Hematopoietic multipotent progenitor cell treated with erythropoietin and hydrocortisone succinate and interleukin-3 and kit ligand, for 4 days (in vitro differentiated cells): Measurements from ENCODE around the gene NOTCH2.
"Not testable (repeated sequence)": the region's sequence is repeated elsewhere in the genome, so short reads cannot be mapped to it uniquely, and the experiment has no call there.

Experiments
- DNase-seq: peaks from one replicate; pipeline ENCODE4 v3.0.0-alpha.2; 2015

The NOTCH2 gene

DNA sequence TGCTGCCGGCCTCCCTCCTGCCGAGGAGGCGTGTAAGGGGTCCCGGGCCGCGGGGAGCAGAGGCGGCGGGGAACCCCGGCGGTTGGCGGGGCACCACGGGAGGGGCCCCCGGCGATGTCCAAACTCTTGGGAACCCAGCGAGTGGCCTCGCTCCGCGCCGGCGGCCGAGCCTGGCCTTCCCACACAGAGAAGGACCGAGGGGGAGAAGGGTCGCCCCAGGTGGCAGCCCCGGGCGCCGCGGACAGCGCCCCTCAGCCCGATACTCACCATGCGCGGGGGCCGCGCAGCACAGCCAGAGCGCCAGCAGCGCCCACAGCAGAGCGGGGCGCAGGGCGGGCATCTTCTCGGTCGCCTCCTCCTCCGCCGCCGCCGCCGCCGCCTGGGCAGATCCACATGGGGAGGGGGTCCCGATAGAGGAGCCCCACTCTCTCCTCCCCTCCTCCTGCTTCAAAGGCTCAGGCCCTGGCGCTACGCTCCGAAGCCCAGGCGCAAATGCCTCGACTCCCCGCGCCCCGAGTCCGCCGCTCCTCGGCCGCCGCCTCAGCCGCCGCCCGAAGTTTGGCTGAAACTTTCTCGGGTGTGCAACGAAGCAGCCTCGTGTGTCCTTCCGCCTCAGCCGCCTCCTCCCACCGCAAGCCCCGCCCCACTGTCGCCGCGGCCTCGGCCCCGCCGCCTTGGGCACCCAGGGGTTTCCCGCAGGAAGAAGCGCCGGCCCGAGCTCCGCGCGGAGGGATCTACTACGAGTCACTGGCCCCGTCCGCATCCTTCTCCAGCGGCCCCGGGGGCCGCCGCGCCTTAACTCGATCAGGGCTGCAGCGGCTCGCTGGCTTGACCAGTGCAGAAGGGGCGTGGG lies at the start of gene NOTCH2:
TSS of gene NOTCH2 (minus strand) at position 596 of the 853 bp plus-strand sequence. CDS start at position 340, 256 bp downstream.
- DNase-seq = peak; percentile 45

DNA sequence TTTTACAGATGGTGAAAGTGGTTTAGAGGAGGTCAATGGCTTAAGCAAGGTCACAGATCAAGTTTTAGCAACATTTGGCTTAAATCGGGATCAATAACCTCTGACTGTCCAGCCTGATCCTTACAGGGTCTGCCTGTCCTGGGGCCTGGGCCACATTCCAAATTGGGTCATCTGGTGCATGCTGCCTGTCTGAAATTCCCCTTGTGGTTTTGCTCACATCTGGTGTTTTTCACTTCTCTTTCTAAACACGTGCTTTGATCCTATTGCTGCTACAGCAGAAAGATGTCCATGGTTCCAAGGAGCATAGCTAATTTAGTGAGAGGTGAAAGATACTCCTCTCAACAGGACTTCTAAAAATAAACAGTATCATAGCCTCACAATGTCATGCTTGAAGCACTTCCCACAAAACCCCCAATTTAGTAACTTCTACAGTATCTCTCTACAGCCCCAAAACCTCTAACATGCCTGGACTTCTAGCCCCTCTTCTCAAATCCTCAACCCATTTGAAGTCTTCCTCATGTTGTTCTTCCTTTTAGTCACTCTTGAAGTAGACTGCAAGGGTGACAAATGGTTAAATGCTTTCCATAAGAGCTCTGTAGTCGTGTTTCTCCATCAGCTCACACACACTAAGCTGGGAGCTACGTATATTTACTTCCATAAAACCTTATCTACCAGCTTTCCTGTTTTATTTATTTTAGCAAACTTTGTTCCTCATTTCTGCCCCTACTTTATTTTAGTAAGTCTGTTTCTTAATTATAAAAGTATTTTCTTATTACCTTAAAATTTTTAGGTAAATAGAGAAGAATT lies 48.1 kb upstream of the NOTCH2 start:
- DNase-seq = peak; percentile 18

DNA sequence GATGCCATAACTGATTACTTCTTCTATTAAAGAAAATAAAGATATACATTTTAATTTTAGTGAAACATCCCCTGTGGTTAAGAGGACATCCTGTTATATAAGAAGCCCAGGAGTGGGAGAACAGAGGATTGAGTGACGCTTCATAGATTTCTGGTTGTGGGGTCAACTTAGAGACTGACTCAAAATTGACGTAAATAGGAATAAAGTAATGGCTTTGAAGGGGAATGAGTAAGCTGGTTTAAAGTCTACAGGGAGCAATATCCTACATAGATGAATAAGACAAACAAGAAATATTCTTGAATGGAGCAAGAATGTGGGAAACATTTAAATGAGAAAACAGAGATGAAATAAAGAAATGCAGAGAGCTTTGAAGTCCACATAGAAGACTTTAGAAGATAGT lies 46.6 kb upstream of the NOTCH2 start:
- DNase-seq = not testable (repeated sequence)

DNA sequence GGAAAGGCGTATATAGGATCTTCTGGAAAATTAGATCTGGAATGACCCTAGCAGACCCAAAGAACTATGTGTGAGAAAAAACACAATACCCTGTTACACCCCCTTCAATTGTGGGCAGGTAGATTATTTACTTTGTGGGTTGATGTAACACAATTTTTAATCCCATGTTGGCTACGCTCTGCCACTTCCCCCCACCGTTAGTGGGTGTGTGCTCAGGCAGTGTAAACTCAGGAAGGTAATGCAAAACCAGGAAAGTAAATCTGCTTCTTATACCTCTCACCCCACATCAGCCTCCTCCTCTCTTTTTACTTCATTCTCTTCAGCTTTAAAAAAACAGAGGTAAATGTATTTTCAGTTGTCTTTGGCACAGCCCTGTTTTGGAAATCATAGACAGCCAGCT lies 43.7 kb upstream of the NOTCH2 start:
- not testable (repeated sequence) for DNase-seq

DNA sequence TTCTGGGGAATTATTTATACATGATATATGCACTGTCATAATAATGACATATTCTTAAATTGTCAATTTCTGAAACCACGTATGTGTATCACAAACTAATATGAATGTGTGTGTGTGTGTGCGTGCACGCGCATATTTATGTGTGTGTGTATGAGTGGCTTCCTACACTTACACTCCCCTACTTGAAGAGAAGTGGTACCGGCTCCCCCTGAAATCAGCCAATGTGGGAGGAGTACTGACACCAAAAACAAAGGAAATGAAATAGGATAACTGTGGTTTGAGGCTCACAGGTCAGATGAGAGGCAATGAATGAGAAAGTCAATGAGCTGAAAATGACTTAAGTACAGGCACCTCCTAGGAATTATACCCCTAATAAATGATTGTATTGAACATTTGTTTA lies 42.8 kb upstream of the NOTCH2 start:
- DNase-seq = not testable (repeated sequence)

DNA sequence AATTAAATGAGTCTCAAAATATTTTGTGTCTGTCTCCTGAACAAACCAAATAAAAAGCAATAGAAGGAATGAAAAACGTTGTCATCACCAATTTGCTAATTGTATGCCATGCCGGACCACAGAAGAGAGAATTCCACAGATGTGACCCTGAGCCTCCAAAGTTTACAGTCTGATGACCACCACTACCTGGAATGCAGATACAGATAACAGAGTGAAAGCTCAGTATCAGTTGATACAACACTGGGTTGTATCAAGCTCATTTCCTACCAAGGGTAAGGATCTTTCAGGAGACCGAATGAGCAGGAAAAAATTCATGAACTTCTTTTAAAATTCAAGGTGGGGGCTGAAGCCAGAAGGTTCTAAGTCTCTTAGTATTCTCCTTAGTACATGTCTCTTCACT lies 42.3 kb upstream of the NOTCH2 start:
- not testable (repeated sequence) for DNase-seq

DNA sequence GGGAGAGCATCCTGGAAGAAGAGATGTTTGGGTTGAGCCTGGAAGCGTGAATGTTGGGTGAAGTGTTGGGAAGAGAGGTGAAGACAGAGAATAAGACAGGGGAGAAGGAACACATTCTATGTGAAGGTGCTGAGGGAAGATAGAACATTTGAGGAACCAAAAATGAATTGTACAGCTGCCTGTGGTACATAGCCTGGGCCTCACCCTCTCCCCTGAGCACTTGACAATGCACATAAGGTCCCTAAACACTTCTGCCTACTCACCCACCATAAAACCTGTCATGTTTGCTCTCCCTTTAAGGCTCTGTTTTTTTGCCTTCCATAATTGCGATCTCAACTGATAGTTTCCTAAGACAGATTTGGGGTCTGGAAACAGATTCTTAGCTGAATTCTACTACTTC lies 41.5 kb upstream of the NOTCH2 start:
- not testable (repeated sequence) for DNase-seq

DNA sequence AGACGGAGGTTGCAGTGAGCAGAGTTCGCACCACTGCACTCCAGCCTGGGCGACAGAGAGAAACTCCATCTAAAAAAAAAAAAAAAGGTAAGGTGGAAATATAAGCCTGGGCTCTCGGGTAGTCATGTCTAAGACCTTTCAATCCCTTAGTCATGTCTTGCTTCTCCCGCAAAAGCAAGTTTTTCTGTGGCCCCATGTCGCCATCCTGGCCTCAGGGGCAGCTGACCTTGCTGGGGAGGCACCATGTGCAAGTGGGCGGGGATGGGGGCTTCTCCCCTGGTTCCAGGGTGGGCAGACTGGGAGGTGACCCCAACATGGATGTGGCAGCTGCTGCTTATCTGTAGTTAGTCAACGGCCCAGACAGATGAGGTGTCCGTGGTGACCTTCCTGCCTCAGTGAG lies 40.2 kb upstream of the NOTCH2 start:
- DNase-seq = not testable (repeated sequence)

DNA sequence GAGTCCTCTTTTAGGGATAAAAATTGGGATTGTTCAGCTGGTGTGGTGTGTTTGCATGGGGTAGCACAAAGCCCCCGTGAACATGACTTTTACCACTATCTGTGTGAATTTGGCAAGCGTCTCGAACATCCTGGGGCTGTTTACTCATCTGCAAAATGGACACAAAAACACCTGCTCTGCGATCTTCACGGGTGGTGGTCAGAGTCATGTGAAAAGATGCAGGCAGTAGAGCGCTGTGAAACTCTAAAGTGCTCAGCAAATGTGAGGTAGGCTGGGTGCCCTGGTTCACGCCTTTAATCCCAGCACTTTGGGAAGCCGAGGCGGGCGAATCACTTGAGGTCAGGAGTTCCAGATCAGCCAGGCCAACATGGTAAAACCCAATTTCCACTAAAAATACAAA lies 39.7 kb upstream of the NOTCH2 start:
- DNase-seq = not testable (repeated sequence)

DNA sequence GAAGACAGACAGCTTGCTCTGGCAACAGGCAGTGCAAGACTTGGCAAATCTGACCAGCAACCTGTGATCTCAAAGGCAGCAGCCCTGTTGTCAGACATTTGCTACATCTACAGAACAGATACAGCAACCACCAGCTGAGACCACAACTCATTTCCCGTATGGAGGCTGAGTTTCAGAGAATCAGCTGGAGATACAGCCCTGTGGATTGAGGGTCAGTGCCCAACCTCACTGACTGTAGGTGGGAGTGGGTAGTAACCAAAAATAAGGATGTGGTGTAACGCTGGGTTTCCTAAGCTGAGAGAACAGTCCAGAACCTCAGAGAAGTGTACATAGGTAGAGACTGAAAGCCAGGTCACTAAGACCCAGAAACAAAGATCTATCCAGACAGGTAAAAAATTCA lies 35.8 kb upstream of the NOTCH2 start:
- DNase-seq = not testable (repeated sequence)

DNA sequence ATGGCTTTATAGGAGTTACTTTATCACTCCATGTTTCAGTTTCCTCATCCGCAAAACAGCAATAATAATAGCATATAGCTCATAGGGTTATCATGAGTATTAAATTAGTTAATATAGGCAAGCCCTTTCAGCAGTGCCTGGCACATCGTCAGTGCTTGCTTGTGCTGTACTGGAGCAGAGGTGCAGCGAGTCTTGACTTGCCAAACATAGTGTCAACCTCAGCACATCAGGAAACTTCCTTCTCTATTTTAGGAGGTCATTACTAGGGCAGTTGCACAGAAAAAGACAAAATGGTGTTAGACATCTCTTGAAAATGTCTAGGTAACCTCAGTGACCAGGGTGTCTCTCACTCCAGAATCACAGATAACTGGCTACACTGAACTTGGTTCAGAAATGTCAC lies 34.3 kb upstream of the NOTCH2 start:
- DNase-seq = not testable (repeated sequence)

DNA sequence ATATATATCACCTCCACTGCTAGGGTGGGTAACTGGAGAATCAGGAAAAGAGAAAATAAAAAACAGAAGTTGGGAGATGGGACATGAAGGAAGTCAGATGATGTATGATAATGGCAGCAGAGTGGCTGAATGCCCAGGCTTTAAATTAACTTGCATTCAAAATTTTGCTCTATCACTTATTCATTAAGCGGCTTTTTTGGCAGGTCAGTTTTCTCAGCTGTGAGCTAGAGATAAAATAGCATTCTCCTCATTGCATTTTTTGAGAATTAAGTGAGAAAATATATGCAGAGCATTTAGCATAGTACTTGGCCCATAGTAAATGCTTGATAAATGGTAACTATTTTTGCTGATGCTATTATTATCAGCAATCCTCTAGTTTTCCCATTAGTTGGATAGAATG lies 32.1 kb upstream of the NOTCH2 start:
- peak; percentile 22 for DNase-seq

DNA sequence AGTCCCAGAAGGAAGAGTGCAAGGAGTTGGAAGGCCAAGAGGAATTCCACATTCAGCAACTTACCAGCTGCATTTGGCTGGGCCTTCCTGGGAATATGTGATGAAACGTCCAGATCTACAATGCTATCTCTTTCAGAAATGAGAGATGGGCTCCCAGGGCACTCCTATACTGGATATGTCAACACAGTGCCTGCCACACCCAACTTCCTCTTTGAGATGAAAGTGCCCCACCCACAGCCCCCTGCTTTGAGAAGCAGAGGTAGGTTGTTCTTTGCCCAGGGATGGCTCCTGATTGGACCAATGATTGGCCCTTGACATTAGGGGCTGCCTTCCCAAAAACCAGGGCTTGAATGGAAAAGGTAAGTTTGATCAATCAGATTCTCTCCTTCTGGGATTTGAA lies 31.1 kb upstream of the NOTCH2 start:
- not testable (repeated sequence) for DNase-seq

DNA sequence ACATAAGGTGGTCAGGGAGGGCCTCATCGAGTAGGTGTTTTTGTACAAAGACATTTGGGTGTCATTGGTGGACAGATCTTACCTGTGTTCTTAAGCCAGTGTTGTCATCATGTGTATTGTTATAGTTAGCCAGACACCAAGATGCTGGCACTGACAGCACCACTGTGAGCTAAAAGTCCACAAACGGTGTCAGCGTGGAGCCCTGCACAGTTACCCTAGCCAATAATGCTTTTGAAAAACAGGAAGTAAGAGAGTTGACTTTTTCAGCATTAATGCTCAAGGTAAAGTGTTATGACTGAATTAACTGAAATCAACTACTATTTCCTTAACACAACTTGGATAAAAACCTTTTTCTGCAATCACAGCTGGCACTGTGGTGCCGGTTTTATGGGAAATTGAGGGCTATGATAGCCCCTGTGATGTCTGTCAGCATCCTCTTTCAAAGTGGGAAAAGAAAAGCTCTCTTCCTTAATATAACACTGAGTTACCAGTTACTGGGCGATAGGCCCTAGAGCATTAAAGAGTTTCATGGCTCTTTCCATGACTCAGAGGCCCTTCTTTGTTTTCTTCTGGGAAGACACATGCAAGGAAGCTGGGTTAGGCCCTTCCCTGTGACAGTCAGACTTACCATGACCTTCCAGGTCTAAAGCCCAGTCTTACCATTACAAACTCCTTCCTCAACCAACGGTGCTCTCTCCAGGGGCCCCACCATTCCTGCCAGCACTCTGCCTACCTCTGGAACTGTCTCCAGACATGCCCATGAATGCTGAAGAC lies 29.7 kb upstream of the NOTCH2 start:
- not testable (repeated sequence) for DNase-seq

DNA sequence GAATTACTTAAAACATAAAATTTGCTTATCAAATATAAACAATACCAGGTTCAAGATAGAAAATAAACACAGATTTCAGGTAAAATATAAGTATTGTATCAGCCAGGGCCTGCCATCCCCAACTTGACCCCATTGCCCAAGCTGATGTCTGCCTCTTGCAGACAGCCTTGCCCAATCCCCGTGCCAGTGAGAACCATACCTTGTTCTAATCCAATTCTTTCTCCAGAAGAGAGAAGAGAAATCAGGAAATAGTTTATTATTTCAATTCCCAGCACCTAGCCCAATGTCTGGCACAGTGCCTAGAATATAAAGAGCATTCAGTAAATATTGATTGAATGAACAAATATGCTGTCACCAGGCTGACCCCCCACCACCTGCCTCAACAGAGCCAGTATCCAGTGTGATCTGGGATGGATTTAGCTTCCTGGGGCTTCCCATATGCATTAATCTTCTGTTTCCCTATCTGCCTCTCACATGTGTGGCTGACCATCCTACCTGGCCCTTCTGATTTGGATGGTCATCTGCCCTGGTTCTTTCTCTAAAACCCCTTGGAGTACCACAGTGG lies 27.6 kb upstream of the NOTCH2 start:
- DNase-seq = not testable (repeated sequence)

DNA sequence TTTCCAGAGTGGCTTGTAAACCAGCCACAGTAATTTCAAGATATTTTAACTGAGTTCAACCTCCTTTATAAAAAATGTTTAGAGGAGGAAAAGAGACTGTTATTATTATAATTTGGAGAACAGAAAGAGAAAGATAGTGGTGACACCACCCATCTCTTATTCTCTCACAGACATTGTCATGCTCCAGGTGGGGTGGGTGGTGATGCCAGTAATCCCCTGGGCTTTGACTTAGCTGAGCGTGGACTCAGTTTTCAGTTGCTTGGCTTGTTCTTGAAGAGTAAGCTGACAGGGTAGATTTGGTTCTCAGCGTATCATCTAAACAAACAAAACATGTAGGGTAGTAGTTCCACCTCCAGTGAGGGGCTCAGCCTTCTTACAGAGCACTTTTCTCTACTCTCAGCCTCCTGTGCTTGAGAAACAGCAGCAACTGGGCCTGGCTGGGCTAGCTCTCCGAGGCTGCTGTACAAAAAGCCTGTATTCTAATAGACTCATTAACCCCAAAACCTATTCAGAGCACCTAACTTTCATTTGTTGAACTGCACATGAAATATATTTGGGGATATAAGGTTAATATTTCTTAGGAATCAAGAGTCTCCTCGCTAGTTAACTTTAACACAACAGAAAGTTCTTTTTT lies 24.2 kb upstream of the NOTCH2 start:
- not testable (repeated sequence) for DNase-seq

DNA sequence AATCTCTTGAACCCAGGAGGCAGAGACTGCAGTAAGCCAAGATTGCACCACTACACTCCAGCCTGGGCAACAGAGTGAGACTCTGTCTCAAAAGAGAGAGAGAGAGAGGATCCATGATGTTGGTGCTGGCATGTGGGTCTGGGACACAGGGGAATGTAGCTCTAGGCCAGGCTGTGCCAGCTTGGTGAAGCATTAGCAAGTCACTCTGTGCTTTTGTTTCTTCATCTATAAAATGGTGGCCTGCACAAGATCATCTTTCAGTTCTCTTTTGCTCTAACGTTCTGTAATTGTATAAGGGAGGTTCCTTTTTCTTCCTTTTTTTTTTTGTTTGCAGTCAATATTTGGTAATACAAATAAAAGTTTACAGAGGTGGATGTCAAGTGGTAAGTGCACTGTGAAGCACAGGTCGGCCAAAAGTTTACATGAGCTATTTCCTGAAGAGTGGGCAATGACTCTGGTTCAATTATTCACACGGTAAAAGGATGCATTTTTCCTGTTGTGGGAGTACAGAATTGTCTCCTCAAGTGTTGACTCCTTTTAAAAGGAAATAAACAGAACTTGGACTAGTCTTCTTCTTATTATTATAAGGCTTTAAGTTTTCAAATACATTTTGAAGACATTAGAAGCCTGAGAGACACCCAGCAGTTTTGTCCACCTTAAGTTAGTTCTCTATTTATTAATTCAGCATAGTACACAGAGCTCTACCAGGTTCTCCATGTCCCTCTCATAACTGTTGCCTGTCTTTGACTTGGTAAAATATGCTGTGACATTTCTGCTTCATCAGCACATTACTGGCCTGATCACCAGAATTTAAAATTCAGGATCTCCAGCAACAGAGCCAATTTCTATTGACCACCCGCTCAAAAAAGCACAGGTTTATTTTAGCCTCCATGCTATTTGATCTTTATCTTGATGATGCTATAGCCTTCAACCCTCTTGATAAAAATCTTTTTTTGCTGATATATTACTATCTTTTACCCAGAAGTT lies 23.1 kb upstream of the NOTCH2 start:
- not testable (repeated sequence) for DNase-seq

DNA sequence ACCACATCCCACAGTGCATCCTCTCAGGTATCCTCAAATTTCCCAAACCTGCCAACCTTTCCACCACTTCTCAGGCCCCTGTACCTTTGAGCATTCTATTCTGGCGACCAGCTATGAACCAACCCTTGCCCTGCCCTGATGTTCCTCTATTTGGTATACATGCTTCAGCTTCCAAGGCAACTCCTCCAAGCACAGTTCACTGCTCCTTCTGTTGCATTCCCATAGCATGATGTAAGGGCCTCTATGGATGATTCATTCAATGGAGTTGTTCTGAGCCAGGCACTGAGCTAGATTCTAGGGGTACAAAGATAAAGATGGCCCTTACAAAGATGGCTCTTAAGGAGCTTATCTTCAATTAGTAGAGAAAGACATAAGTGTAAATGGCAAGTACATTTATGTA lies 21.4 kb upstream of the NOTCH2 start:
- not testable (repeated sequence) for DNase-seq

DNA sequence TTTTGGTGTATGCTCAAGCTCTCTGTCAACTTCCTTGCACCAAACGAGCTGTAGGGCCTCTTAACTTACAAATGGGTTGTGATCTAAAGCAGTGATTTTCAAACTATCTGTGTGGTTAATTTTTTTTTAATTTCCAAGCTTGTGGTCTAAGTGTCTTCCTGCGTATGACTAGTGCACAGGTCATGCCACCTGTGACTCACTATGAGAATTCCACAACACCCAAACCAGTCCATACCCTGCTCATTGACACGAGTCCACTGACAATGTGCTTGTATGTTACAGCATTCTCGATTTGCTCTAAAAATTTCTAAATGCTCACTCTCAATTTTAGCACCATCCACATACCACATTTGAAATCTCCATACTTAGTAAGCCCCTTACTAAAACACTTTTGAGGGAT lies 18.5 kb upstream of the NOTCH2 start:
- not testable (repeated sequence) for DNase-seq

DNA sequence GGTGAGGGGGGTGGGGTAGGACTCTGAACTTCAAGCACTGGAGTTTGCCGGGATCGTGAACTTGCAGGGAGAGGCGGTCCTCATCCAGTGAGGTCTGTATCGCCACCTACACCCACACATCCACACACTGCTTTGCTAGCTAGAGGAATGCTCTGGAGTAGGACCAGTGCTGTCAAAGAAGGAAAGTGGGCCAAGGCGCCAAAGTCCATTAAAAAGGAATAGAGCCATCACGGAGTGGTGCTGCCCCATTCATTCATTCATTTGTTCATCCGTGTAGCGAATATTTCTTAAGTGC lies 405 bp upstream of the NOTCH2 start:
- DNase-seq = not testable (repeated sequence)

DNA sequence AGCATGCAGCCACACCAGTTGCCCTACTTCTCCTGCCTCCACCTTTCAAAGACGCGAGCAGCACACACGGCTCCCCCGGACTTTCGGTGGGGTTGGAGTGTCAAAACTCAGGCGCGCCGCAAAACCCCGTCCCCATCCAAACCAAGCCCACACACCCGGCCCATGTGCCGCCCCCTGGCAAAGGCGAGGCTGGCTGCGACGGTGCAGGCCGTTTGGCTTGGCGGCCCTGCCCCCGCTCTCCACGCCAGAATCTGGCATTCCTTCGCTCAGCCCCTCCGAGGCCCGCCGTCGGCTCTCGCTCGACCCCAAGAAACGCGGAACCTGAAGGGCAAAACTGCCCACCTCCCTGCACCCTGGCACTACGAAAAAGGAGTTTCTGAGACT lies 787 bp downstream of the NOTCH2 start:
- DNase-seq = not testable (repeated sequence)
